Endothelial cell of umbilical vein (primary cell): ENCODE measurements around the gene AHI1. TPM values are rescaled to one million over a fixed set of nuclear protein-coding genes. Genes with fewer than 3 reads are reported as not detected.

Experiments used
- BruUV-seq: library from RNA; stranded (reverse); fragments of 400-500 nt; replicated peaks from 2 replicates; lab custom pipeline; 2021; lab: Mats Ljungman, UMichigan
- CTCF ChIA-PET: fragments of 300-600, 350-600 bp; sonication (Branson Sonifier 250); formaldehyde crosslinking; loops from one replicate; lab custom pipeline; 2021; ENCODE audit warnings: antibody characterized with exemption, inconsistent platforms; lab: Charles Lee
- POLR2A ChIA-PET: fragments of 300-600, 350-600 bp; sonication (Branson Sonifier 250); formaldehyde crosslinking; loops from one replicate; lab custom pipeline; 2021; ENCODE audit warnings: antibody characterized with exemption, inconsistent platforms; lab: Charles Lee
- DNase-seq: peaks from one replicate; pipeline ENCODE4 v3.0.0-alpha.2; 2011; ENCODE audit warnings: low read depth, low spot score
- FAIRE-seq: peaks from 2 replicates; lab custom pipeline; 2011; peaks lifted over from hg19 to GRCh38; lab: Jason Lieb, UNC
- H2AFZ ChIP-seq: 2 replicates; pipeline ENCODE4 v1.6.0; 2012; ENCODE audit warnings: low read depth, low read length, control low read depth, inconsistent platforms
- H3K27ac ChIP-seq: 2 replicates; pipeline ENCODE4 v1.5.1; 2011; ENCODE audit warnings: low read depth, mild to moderate bottlenecking, control low read depth, low read length, moderate library complexity; ENCODE audit not compliant: insufficient read depth
- H3K27me3 ChIP-seq, 2 experiments: 2 replicates each; pipeline versions ENCODE4 v1.6.0 to v1.6.1; 2011; ENCODE audit warnings: low read length in 2 of 2, mixed read lengths in 1 of 2; ENCODE audit not compliant: control insufficient read depth in 2 of 2, insufficient read depth in 2 of 2
- H3K36me3 ChIP-seq, 2 experiments: 2 replicates in 1 of 2; 3 replicates in 1 of 2; pipeline ENCODE4 v1.5.1; 2011; ENCODE audit warnings: low read length in 2 of 2, mild to moderate bottlenecking in 1 of 2, moderate library complexity in 1 of 2; ENCODE audit not compliant: control insufficient read depth in 2 of 2, insufficient read depth in 2 of 2; ENCODE audit errors: extremely low read depth in 1 of 2
- H3K4me1 ChIP-seq: 3 replicates; pipeline ENCODE4 v1.5.1; 2011; ENCODE audit warnings: mild to moderate bottlenecking, low read length; ENCODE audit not compliant: control insufficient read depth, insufficient read depth; ENCODE audit errors: extremely low read depth
- H3K4me2 ChIP-seq: 2 replicates; pipeline ENCODE4 v1.6.1; 2011; ENCODE audit warnings: low read length, control low read depth, mixed read lengths; ENCODE audit not compliant: insufficient read depth
- H3K4me3 ChIP-seq, 3 experiments: fragments of 200-600 bp in 1 of 3; sonication (generic), shearing (Covaris generic) in 1 of 3; replicated peaks in 1 of 3; 2 replicates each; pipeline ENCODE4 v1.5.1; 2011 to 2016; ENCODE audit warnings: control low read depth in 3 of 3, low read length in 3 of 3, mild to moderate bottlenecking in 2 of 3, inconsistent platforms in 1 of 3, low read depth in 1 of 3, moderate library complexity in 1 of 3; ENCODE audit not compliant: insufficient read depth in 1 of 3
- H3K79me2 ChIP-seq: 2 replicates; pipeline ENCODE4 v1.6.0; 2012; ENCODE audit warnings: low read length, inconsistent platforms; ENCODE audit not compliant: control insufficient read depth, insufficient read depth
- H3K9ac ChIP-seq: replicated peaks from 2 replicates; pipeline ENCODE3; 2011; ENCODE audit warnings: low read length, control low read depth; ENCODE audit not compliant: insufficient read depth; ENCODE audit errors: extremely low read depth
- H3K9me1 ChIP-seq: replicated peaks from 3 replicates; pipeline ENCODE4 v1.6.0; 2011; ENCODE audit warnings: mild to moderate bottlenecking, low read length; ENCODE audit not compliant: control insufficient read depth, insufficient read depth; ENCODE audit errors: extremely low read depth
- H3K9me3 ChIP-seq: replicated peaks from 2 replicates; pipeline ENCODE4 v1.5.1; 2012; ENCODE audit warnings: low read length, inconsistent platforms; ENCODE audit not compliant: control insufficient read depth, insufficient read depth
- H4K20me1 ChIP-seq: replicated peaks from 2 replicates; pipeline ENCODE3; 2011; ENCODE audit warnings: mild to moderate bottlenecking, low read length; ENCODE audit not compliant: control insufficient read depth, insufficient read depth; ENCODE audit errors: extremely low read depth
- EZH2 ChIP-seq: IDR thresholded peaks from 2 replicates; pipeline ENCODE4 v1.6.1; 2012; ENCODE audit warnings: borderline replicate concordance, low read depth, mild to moderate bottlenecking, moderate library complexity, low read length, inconsistent platforms; ENCODE audit not compliant: severe bottlenecking
- FOS ChIP-seq: IDR thresholded peaks from 2 replicates; pipeline ENCODE4 v1.6.1; 2011; ENCODE audit warnings: mild to moderate bottlenecking, low read length, moderate library complexity, borderline replicate concordance; ENCODE audit not compliant: insufficient read depth
- GATA2 ChIP-seq: IDR thresholded peaks from 2 replicates; pipeline ENCODE4 v1.7.0; 2011; ENCODE audit warnings: low read depth, mild to moderate bottlenecking, moderate library complexity, mixed read lengths, low read length; ENCODE audit not compliant: insufficient read length, insufficient read depth
- JUN ChIP-seq: IDR thresholded peaks from 2 replicates; pipeline ENCODE4 v1.6.1; 2011; ENCODE audit warnings: borderline replicate concordance, low read depth; ENCODE audit not compliant: insufficient read length, insufficient read depth
- MYC ChIP-seq: IDR thresholded peaks from one replicate; pipeline ENCODE4 v1.6.1; 2011; ENCODE audit warnings: mild to moderate bottlenecking, low read depth, low read length
- POLR2A ChIP-seq: IDR thresholded peaks from 2 replicates; pipeline ENCODE4 v1.6.1; 2012; ENCODE audit warnings: low read depth, mild to moderate bottlenecking, control low read depth, low read length
- POLR2AphosphoS5 ChIP-seq: IDR thresholded peaks from 2 replicates; pipeline ENCODE4 v1.6.1; 2012; ENCODE audit warnings: low read depth, mild to moderate bottlenecking, control low read depth, low read length, moderate library complexity; ENCODE audit not compliant: insufficient read depth
- dilution Hi-C: fragments of 300-500 bp; cut with MboI; formaldehyde crosslinking; loops from one replicate; pipeline ENCODE4 v1.15.0; 2019; ENCODE audit warnings: low sequenced_read_pairs; ENCODE audit not compliant: extremely low pct_ligation_motif_present
- intact Hi-C: fragments of 100-400 bp; cut with micrococcal nuclease; formaldehyde crosslinking; loops from one replicate; pipeline ENCODE4 v1.10.0; 2022
- polyA plus RNA-seq, 4 experiments: library from polyadenylated mRNA; depleted of rRNA in 3 of 4; stranded (reverse) in 3 of 4; unstranded in 1 of 4; fragments of >200 nt; gene quantifications; 2 replicates each; pipeline versions ENCODE4 v1.2.1 to v1.2.3, GENCODE V29; 2011 to 2012; ENCODE audit warnings: missing spikeins in 1 of 4
- total RNA-seq: library from RNA; stranded (reverse); gene quantifications from 2 replicates; pipeline ENCODE4 v1.2.3, GENCODE V29; 2021
- TF ChIP-seq, protein P1 (sequence below), 2 donors: IDR thresholded peaks; 1 replicate in 1 of 2; 2 replicates in 1 of 2; pipeline ENCODE4 v1.5.1; 2011; ENCODE audit warnings: low read length in 2 of 2, mild to moderate bottlenecking in 2 of 2, moderate library complexity in 2 of 2, control low read depth in 1 of 2, inconsistent platforms in 1 of 2, low read depth in 1 of 2; ENCODE audit not compliant: insufficient read depth in 1 of 2; ENCODE audit errors: extremely low read depth in 1 of 2
- TF ChIP-seq, protein P2 (sequence below): IDR thresholded peaks from 2 replicates; pipeline ENCODE4 v1.6.1; 2011; ENCODE audit not compliant: insufficient read depth, insufficient read length

AHI1 gene
- total and polyA plus RNA-seq, 2 donors (not counting 3 experiments of a cell fraction or from before 2014, with no cell fraction given), result 5.1 to 20.7 TPM

DNA sequence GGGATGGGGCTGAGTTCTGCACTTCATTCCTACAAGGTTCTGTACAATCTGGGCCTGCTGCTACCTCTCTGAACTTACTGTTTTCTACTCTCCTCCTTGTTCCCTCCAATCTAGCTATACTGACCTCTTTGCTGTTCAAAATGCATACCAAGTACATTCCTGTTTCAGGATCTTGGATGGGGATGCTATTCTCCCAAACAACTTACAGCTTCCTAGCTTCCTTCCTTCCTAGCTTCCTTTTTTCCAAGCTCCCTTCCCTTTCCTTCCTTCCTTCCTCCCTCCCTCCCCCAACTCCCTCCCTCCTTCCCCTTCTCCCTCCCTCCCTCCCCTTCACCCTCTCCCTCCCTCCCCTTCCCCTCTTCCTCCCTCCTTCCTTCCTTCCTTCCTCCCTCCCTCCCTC is 117.9 kb downstream of the AHI1 start:
- intact Hi-C loops, result no loop called here
- no peak overlapping the region for H3K27ac ChIP-seq
- no peaks in the 10 kb centered on the region for H3K27me3 ChIP-seq
- DNase-seq (no peak), FAIRE-seq (no peak)
- no TSS peak for BruUV-seq
- no peak overlapping the region for H3K9ac ChIP-seq
- POLR2A ChIA-PET, result no interaction called here
- H2AFZ ChIP-seq, result no peak overlapping the region
- no peak overlapping the region for H3K4me3 ChIP-seq
- TF ChIP-seq POLR2A, result no peak
- TF ChIP-seq, protein P1, sequence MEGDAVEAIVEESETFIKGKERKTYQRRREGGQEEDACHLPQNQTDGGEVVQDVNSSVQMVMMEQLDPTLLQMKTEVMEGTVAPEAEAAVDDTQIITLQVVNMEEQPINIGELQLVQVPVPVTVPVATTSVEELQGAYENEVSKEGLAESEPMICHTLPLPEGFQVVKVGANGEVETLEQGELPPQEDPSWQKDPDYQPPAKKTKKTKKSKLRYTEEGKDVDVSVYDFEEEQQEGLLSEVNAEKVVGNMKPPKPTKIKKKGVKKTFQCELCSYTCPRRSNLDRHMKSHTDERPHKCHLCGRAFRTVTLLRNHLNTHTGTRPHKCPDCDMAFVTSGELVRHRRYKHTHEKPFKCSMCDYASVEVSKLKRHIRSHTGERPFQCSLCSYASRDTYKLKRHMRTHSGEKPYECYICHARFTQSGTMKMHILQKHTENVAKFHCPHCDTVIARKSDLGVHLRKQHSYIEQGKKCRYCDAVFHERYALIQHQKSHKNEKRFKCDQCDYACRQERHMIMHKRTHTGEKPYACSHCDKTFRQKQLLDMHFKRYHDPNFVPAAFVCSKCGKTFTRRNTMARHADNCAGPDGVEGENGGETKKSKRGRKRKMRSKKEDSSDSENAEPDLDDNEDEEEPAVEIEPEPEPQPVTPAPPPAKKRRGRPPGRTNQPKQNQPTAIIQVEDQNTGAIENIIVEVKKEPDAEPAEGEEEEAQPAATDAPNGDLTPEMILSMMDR (IDR thresholded peaks at IDR 0.05; ENCODE audit: extremely low read depth in 1 of 2, insufficient read depth in 1 of 2, low read depth in 1 of 2, low read length in 2 of 2), result no peak
- no peak for TF ChIP-seq EZH2
- TF ChIP-seq POLR2AphosphoS5, result no peak
- no peak for TF ChIP-seq MYC
- TF ChIP-seq FOS, result no peak
- TF ChIP-seq, protein P2, sequence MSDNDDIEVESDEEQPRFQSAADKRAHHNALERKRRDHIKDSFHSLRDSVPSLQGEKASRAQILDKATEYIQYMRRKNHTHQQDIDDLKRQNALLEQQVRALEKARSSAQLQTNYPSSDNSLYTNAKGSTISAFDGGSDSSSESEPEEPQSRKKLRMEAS, result no peak
- no peak for TF ChIP-seq GATA2
- no peak for TF ChIP-seq JUN
- no peaks in the 10 kb centered on the region for H3K9me3 ChIP-seq
- dilution Hi-C loops, result no loop called here
- CTCF ChIA-PET, result no interaction called here
- H3K9me1 ChIP-seq, result no peaks in the 10 kb centered on the region
- no peaks in the 10 kb centered on the region for H3K4me1 ChIP-seq
- H3K4me2 ChIP-seq, result no peak overlapping the region
- H3K36me3 ChIP-seq, result no peaks in the 10 kb centered on the region
- H4K20me1 ChIP-seq, result no peaks in the 10 kb centered on the region
- H3K79me2 ChIP-seq, result no peaks in the 10 kb centered on the region
